ENCODE results near the gene NUB1.

DNA sequence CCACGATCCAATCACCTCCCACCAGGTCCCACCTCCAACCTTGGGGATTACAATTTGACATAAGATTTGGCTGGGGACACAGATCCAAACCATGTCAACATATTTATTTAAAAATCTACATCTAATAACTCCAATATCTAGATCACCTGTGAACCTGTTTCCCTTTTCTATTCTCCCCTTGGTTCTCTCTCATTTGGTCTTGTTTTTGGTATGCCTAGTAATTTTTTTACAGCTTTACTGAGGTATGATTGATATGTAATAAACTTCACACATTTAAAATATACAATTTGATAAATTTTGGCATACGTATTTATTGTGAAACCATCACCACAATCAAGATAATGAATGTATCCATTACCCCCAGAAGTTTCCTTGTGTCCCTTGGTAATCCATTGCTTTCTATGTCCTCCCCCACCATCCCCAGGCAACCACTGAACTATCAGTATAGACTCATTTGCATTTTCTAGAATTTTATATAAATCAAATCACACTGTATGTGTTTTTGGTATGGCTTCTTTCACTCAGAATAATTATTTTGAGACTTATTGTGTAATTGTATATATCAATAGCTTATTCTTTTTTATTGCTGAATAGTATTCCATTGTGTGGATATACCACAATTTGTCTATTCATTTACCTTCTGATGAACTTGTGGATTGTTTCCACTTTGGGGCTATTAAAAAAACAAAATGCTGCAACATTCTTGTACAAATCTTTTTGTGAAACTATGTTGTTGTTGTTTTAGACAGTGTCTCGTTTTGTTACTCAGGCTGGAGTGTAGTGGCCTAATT is 45.2 kb upstream of the NUB1 start:
- TF ChIP-seq, protein P1, sequence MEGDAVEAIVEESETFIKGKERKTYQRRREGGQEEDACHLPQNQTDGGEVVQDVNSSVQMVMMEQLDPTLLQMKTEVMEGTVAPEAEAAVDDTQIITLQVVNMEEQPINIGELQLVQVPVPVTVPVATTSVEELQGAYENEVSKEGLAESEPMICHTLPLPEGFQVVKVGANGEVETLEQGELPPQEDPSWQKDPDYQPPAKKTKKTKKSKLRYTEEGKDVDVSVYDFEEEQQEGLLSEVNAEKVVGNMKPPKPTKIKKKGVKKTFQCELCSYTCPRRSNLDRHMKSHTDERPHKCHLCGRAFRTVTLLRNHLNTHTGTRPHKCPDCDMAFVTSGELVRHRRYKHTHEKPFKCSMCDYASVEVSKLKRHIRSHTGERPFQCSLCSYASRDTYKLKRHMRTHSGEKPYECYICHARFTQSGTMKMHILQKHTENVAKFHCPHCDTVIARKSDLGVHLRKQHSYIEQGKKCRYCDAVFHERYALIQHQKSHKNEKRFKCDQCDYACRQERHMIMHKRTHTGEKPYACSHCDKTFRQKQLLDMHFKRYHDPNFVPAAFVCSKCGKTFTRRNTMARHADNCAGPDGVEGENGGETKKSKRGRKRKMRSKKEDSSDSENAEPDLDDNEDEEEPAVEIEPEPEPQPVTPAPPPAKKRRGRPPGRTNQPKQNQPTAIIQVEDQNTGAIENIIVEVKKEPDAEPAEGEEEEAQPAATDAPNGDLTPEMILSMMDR (IDR thresholded peaks at IDR 0.05) = no peak
- no peak for TF ChIP-seq POLR2AphosphoS5 (IDR thresholded peaks at IDR 0.05)
- TF ChIP-seq POLR2A (IDR thresholded peaks at IDR 0.05) = no peak
- TF ChIP-seq EP300 (IDR thresholded peaks at IDR 0.05) = no peak
